CD14-positive monocyte (primary cell): Measurements from ENCODE around the gene MAL. TPM values are rescaled to one million over a fixed set of nuclear protein-coding genes. Genes with fewer than 3 reads are reported as not detected.

Experiments
- DNase-seq, 3 donors: peaks; one replicate each; pipeline ENCODE4 v3.0.0-alpha.2; 2011 to 2022
- H2AFZ ChIP-seq: 2 replicates; pipeline ENCODE4 v1.6.0; 2012; ENCODE audit warnings: mild to moderate bottlenecking, low read depth, low read length, inconsistent platforms; ENCODE audit not compliant: insufficient read depth, poor library complexity, severe bottlenecking
- H3K27ac ChIP-seq, 2 donors: 1 replicate in 1 of 2; 2 replicates in 1 of 2; pipeline ENCODE4 v1.5.1; 2012 to 2013; ENCODE audit warnings: low read length in 2 of 2, control low read depth in 1 of 2, inconsistent platforms in 1 of 2, low read depth in 1 of 2, mild to moderate bottlenecking in 1 of 2
- H3K27me3 ChIP-seq, 2 donors: one replicate each; pipeline versions ENCODE4 v1.6.0 to v1.6.1; 2011 to 2013; ENCODE audit warnings: low read length in 2 of 2; ENCODE audit not compliant: control insufficient read depth in 2 of 2, insufficient read depth in 2 of 2
- H3K36me3 ChIP-seq, 2 donors: replicated peaks in 1 of 2; 1 replicate in 1 of 2; 2 replicates in 1 of 2; pipeline versions ENCODE4 v1.5.1 to v1.6.1; 2012 to 2013; ENCODE audit warnings: low read length in 2 of 2, control low read depth in 1 of 2, inconsistent platforms in 1 of 2, mild to moderate bottlenecking in 1 of 2; ENCODE audit not compliant: insufficient read depth in 2 of 2, control insufficient read depth in 1 of 2
- H3K4me1 ChIP-seq, 2 donors: 1 replicate in 1 of 2; 2 replicates in 1 of 2; pipeline versions ENCODE4 v1.5.1 to v1.6.1; 2012 to 2013; ENCODE audit warnings: low read length in 2 of 2, control low read depth in 1 of 2, inconsistent platforms in 1 of 2, mild to moderate bottlenecking in 1 of 2, moderate library complexity in 1 of 2; ENCODE audit not compliant: insufficient read depth in 2 of 2, control insufficient read depth in 1 of 2
- H3K4me2 ChIP-seq: replicated peaks from 2 replicates; pipeline ENCODE3; 2012; ENCODE audit warnings: low read length, moderate library complexity, mild to moderate bottlenecking; ENCODE audit not compliant: poor library complexity, severe bottlenecking; ENCODE audit errors: extremely low read depth
- H3K4me3 ChIP-seq, 3 experiments: fragments of 200-600 bp in 1 of 3; sonication (generic) in 1 of 3; replicated peaks in 1 of 3; 1 replicate in 2 of 3; 2 replicates in 1 of 3; pipeline ENCODE4 v1.5.1; 2011 to 2013; ENCODE audit warnings: low read length in 3 of 3, mild to moderate bottlenecking in 3 of 3, control low read depth in 2 of 3, low read depth in 2 of 3, inconsistent platforms in 1 of 3, moderate library complexity in 1 of 3
- H3K79me2 ChIP-seq: 2 replicates; pipeline ENCODE4 v1.6.0; 2012; ENCODE audit warnings: mild to moderate bottlenecking, control low read depth, inconsistent platforms, low read length, moderate library complexity; ENCODE audit not compliant: insufficient read depth
- H3K9ac ChIP-seq: 2 replicates; pipeline ENCODE4 v1.6.0; 2017; ENCODE audit warnings: low read length, mild to moderate bottlenecking; ENCODE audit not compliant: insufficient read depth, poor library complexity, severe bottlenecking
- H3K9me3 ChIP-seq, 2 donors: replicated peaks in 1 of 2; 1 replicate in 1 of 2; 2 replicates in 1 of 2; pipeline versions ENCODE4 v1.5.1 to v1.6.1; 2012 to 2013; ENCODE audit warnings: low read length in 2 of 2, control low read depth in 1 of 2; ENCODE audit not compliant: control insufficient read depth in 1 of 2, insufficient read depth in 1 of 2
- H4K20me1 ChIP-seq: 2 replicates; pipeline ENCODE4 v1.6.0; 2012; ENCODE audit warnings: mild to moderate bottlenecking, low read length, control low read depth, moderate library complexity; ENCODE audit not compliant: insufficient read depth
- H3K27ac Mint-ChIP-seq, 7 donors: one replicate each; pipeline ENCODE4 v1.8.0; 2020; ENCODE audit warnings: mild to moderate bottlenecking in 7 of 7, mixed read lengths in 7 of 7, moderate library complexity in 6 of 7, inconsistent platforms in 2 of 7
- H3K27me3 Mint-ChIP-seq, 3 donors: one replicate each; pipeline ENCODE4 v1.8.0; 2021 to 2022; ENCODE audit warnings: low read depth in 3 of 3, mild to moderate bottlenecking in 3 of 3, mixed read lengths in 3 of 3, moderate library complexity in 3 of 3, inconsistent platforms in 1 of 3
- H3K36me3 Mint-ChIP-seq, 2 donors: one replicate each; pipeline ENCODE4 v1.8.0; 2020; ENCODE audit warnings: mixed read lengths in 2 of 2, inconsistent platforms in 1 of 2, mild to moderate bottlenecking in 1 of 2
- H3K4me1 Mint-ChIP-seq: one replicate; pipeline ENCODE4 v1.8.0; 2020; ENCODE audit warnings: mild to moderate bottlenecking, mixed read lengths
- H3K4me3 Mint-ChIP-seq, 2 donors: one replicate each; pipeline ENCODE4 v1.8.0; 2020; ENCODE audit warnings: mild to moderate bottlenecking in 2 of 2, mixed read lengths in 2 of 2, moderate library complexity in 1 of 2
- H3K9me3 Mint-ChIP-seq, 7 donors: one replicate each; pipeline ENCODE4 v1.8.0; 2020 to 2022; ENCODE audit warnings: mixed read lengths in 7 of 7, mild to moderate bottlenecking in 6 of 7, moderate library complexity in 6 of 7, inconsistent platforms in 2 of 7
- CTCF ChIP-seq: fragments of 200-600 bp; IDR thresholded peaks from one replicate; pipeline ENCODE4 v1.8.0; 2022; ENCODE audit warnings: antibody characterized with exemption, mild to moderate bottlenecking
- WGBS: methylation state at CpG from one replicate; pipeline ENCODE4 v1.1.5; 2013; ENCODE audit warnings: missing lambda C conversion rate; ENCODE audit not compliant: insufficient coverage; 5-methylcytosine and 5-hydroxymethylcytosine counted together
- intact Hi-C, 2 donors: fragments of 100-400 bp; cut with micrococcal nuclease; formaldehyde crosslinking; loops; one replicate each; pipeline versions ENCODE4 v1.15.0 to v1.15.1; 2023
- polyA plus RNA-seq, 3 donors: library from polyadenylated mRNA; depleted of rRNA in 1 of 3; unstranded in 2 of 3; stranded (reverse) in 1 of 3; fragments of 300-500 nt in 2 of 3; fragments of >200 nt in 1 of 3; fragmentation: Illumina TruSeq in 2 of 3; gene quantifications; 1 replicate in 2 of 3; 2 replicates in 1 of 3; pipeline ENCODE4 v1.2.3, GENCODE V29; 2012 to 2021

Gene MAL
- polyA plus RNA-seq, 3 donors, result 0.39 to 0.48 TPM; not detected in 1

GRCh38 chr2:94992360-94992759 lies 33.1 kb upstream of the MAL start:
- H3K4me2 ChIP-seq, result no peak overlapping the region
- 92% methylated on average over 3 of the region's 5 CpGs for WGBS
- Mint-ChIP-seq H3K4me1 (no peaks in the 10 kb centered on the region), H3K36me3 (no peaks in the 10 kb centered on the region), H3K4me3 (no peak overlapping the region), H3K27ac (no peak overlapping the region), H3K9me3 (peaks cover 0 to 1% (median 0%) of the 10 kb centered on the region in 7 donors), H3K27me3 (peaks cover 5 to 10% (median 6%) of the 10 kb centered on the region in 3 donors)
- no peaks in the 10 kb centered on the region for H3K27me3 ChIP-seq
- DNase-seq, result no peak
- H3K9me3 ChIP-seq, result no peaks in the 10 kb centered on the region
- H2AFZ ChIP-seq, result no peak overlapping the region
- H3K36me3 ChIP-seq, result no peaks in the 10 kb centered on the region
- no peaks in the 10 kb centered on the region for H3K79me2 ChIP-seq
- no peak overlapping the region for H3K9ac ChIP-seq
- TF ChIP-seq CTCF, result no peak
- no peaks in the 10 kb centered on the region for H4K20me1 ChIP-seq
- H3K27ac ChIP-seq, result no peak overlapping the region
- no peaks in the 10 kb centered on the region for H3K4me1 ChIP-seq
- no peak overlapping the region for H3K4me3 ChIP-seq
- intact Hi-C loops, result no loop called here

GRCh38 chr2:94993176-94994062 lies 32.1 kb upstream of the MAL start:
- Histone ChIP-seq H3K4me3 (no peak overlapping the region), H3K79me2 (no peaks in the 10 kb centered on the region), H3K9ac (no peak overlapping the region), H3K4me2 (no peak overlapping the region), H3K9me3 (no peaks in the 10 kb centered on the region), H3K36me3 (no peaks in the 10 kb centered on the region), H4K20me1 (no peaks in the 10 kb centered on the region), H3K27me3 (peaks cover 0 to 2% of the 10 kb centered on the region in 2 donors), H2AFZ (no peak overlapping the region), H3K4me1 (no peaks in the 10 kb centered on the region), H3K27ac (no peak overlapping the region)
- H3K27ac Mint-ChIP-seq, result no peak overlapping the region
- DNase-seq, result no peak
- peaks cover 8 to 19% (median 12%) of the 10 kb centered on the region in 3 donors for H3K27me3 Mint-ChIP-seq
- intact Hi-C loops, result no loop called here
- H3K9me3 Mint-ChIP-seq, result no peaks in the 10 kb centered on the region
- no peaks in the 10 kb centered on the region for H3K36me3 Mint-ChIP-seq
- 90% methylated on average over 30 of the region's 31 CpGs for WGBS
- H3K4me1 Mint-ChIP-seq, result no peaks in the 10 kb centered on the region
- no peak overlapping the region for H3K4me3 Mint-ChIP-seq
- no peak for TF ChIP-seq CTCF
